ENCODE results near the gene LYPD6B.

Gene LYPD6B

GRCh38 chr2:149080971-149081370 is 42.5 kb downstream of the LYPD6B start:
- DNase-seq: no peak

GRCh38 chr2:149082079-149082478 is 43.6 kb downstream of the LYPD6B start:
- no peak for DNase-seq

DNA sequence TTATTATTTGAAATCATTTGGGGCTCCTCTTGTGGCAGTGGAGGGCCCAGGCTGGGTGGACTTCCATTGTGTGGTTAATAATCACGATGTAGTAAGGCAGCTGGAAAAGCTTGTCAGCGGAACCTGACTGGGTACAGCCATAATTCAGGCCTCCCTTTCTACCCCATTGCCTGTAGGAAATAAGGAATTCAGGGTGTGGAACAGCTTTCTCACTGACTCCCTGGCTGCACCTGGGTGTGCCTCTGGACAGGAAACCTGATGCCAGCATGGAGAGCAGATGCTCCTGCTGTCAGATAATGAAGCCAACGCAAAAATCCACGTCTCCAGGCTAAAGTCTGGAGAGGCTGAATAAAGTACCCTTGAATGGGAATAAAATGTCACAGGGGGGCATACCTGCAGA is 44.2 kb downstream of the LYPD6B start:
- peak; percentile 3 for DNase-seq

DNA sequence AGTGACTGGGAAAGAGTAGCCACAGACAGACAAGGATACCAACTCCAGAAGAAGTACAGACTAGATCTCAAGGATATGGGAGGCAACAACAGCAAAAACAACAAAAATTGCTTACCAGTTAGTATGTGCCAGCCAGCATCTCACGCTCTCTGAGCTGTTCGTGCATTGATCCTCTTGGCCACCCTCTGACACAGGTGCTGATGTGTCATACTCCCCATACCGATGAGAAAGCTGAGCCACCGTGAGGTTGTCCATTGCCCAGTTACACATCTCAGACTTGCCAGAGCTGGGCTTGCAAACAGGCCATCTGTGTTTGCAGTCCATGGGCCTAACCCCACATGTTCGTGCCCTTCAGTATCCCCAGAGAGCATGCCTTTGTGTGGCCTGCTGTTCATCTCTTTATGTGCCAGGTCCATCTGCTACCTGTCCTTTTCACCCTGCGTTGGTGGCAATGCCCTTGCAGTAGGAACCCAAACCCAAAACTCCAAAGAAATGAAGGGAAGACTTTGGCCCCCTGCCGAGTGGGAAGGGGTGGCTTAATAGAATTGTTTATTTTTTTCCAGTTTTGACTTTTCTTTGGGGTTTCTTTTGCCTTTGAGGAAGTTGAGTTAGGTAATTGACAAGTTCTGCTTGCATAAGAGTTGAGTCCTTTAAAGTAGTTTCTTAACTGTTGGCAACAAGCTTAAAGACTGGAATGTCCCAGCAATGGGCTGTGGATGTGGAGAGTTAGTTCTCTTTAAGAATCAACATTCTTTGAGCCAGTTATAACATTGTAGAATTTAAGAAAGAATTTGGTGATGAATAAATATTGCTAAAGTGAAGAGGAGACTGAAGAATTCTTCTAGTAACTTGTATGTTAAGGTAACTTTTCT is 46.7 kb downstream of the LYPD6B start:
- no peak for DNase-seq

GRCh38 chr2:149087751-149088150 is 49.3 kb downstream of the LYPD6B start:
- DNase-seq: no peak

DNA sequence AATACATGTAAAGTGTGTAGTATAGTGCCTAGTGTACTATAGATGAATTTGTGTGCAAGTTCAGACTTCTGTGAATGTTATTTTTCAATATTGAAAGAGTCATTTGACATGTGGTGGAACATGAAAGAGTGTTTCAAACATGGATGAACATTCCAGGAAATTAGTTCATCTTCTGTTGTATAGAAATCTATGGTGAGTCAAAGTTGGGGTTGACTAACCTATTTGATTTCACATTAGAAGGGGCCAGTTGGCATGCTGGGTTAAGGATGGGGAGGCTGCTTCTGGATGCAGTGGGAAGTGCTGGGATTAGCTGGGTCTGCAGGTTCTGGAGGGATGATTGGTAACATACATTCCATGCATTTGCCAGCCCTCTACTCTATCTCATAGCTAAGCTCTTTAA is 50.6 kb downstream of the LYPD6B start:
- no peak for DNase-seq

- DNase-seq: no peak
Observed at GRCh38 chr2:149090706-149091105, 52.2 kb downstream of the LYPD6B start.

DNA sequence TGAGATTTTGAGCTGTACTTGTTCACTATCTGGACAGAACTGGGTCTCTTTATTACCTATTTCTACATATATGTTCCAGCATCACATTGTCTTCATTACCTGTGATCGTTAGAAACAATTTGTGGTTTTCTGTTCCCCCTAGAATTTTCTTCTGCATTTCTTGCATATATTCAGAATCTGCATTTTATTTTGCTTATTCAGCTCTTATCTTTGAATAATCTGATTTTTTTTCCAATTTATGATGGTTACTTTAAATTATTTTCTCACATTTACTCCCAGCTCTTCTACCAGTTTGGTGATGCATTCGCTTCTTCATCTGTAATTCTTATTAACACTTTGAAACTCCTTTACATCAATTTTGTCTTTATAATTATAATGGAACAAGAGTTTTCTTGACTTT is 55.1 kb downstream of the LYPD6B start:
- no peak for DNase-seq

- no peak for DNase-seq
Observed at GRCh38 chr2:149094217-149095015, 55.9 kb downstream of the LYPD6B start.

- no peak for DNase-seq
Observed at GRCh38 chr2:149098701-149099100, 60.2 kb downstream of the LYPD6B start.

- DNase-seq: no peak
Observed at GRCh38 chr2:149099298-149099697, 60.8 kb downstream of the LYPD6B start.

DNA sequence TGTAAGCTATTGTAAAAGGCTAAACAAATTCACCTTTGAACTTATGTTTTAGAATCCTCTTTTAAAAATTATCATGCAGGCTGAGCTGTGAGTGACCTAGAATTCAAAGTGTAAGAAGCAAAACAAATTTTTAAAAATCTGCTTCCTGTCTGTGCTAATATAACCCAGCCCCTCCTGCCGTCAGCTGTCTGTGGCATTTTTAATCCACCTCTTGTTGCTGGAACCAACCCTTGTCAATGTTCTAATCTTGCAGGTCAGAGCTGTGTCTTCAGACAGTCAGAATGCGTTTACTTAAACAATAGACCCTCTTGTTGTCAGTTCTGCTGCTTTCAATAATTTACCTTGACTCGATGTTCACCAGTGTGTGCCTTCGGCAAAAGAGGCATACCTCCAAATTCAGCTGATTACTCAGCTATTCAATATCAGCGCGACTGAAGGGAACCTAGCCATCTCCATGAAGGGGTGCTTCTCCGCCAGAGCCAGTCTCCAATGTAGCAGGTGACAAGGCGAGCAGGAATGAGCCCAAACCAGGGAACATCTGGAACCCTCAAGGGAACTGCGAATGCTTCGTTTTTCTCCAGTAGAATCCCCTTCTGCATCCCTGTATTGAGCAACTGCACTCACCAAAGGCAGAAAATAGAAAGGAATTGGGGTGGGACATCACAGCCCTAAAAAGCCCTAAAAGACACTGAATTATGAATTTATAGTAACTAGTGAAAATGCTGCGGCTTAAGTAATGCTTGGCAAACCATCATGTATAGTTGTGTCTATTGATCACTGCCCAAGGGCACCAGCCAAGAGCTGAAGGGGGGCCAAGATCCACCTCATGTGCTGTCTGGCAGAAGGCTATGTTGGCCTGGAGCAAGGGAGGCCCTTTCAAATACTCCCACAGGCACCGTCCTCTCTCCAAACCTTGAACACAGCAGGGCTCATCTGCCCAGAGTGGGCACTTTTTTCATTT is 62.5 kb downstream of the LYPD6B start:
- no peak for DNase-seq

GRCh38 chr2:149101818-149102217 is 63.3 kb downstream of the LYPD6B start:
- DNase-seq: no peak

- DNase-seq: no peak
Observed at GRCh38 chr2:149103081-149103620, 64.7 kb downstream of the LYPD6B start.

- no peak for DNase-seq
Observed at GRCh38 chr2:149104221-149104620, 65.7 kb downstream of the LYPD6B start.

- no peak for DNase-seq
Observed at GRCh38 chr2:149112068-149112467, 73.6 kb downstream of the LYPD6B start.

DNA sequence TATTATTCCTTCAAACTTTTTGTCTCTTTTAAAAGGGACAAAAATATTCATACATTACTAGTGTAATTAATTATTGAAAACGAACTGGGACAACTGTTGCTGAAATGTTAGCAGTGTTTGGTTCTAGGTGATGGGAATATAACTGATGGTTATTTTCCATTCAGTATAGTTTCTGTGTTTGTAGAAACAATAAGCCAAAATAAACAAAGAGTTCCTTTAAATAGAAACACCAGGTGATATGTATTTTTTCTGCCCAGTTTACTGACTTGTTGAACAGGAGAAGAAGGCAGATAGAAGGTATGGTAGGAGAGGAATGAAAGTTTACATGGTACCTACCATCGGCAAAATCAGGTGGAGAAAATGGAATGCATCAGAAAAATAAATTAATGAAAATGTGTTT is 74.2 kb downstream of the LYPD6B start:
- peak; percentile 0 for DNase-seq

GRCh38 chr2:149115781-149116180 is 77.3 kb downstream of the LYPD6B start:
- DNase-seq: no peak

- no peak for DNase-seq
Observed at GRCh38 chr2:149119368-149119767, 80.9 kb downstream of the LYPD6B start.

DNA sequence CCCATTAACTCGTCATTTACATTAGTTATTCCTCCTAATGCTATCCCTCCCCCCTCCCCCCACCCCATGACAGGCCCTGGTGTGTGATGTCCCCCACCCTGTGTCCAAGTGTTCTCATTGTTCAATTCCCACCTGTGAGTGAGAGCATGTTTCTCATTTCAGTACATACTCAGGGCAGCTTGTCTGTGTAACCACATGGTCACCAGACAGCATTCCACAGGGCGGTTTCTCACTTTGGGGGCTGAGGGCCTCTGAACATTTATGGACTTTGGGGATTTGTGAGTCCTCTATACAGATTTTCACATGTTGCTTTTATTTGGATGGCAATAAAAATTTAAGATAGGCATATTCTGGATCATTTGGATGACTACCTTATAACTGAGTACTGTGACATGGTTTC is 84.0 kb downstream of the LYPD6B start:
- no peak for DNase-seq

DNA sequence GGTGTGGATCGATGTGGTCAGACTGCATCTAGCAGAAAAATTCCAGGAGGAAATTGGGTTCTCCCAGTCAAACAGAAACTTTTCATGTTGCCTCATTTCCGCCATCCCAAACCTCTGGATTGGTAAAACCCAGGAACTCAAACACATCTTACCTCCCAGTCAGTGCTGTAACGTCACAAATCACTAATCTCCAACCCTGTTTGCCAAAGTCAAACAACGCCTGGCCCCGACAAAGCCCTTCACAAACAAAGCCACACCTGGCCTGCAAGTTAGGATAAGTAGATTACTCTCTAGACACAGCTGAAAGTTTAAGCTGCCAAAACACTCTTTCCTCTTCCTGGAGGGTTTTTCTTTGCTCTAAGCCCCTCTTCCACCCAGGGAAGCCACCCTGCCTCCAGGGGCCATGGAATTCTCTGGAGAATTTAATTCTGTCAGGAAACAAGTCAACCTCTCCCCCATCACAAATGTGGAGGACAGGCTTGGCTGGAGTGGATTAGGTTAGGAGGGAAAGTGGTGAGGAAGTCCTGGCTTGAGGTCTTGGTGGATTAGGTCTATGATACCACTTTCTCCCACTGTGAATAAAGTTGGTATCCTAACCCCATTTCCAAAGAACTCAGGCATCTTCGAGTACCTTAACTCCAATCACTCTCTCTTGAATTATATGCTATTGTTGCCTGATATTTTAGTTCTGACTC is 86.7 kb downstream of the LYPD6B start:
- peak; percentile 30 for DNase-seq

GRCh38 chr2:149129433-149129832 is 90.9 kb downstream of the LYPD6B start:
- DNase-seq: no peak

Measured in SHP77 treated with DMSO at 0.1 percent for 48 hours (cell line).